ENCODE data around the gene ATXN7L2. TPM values are rescaled to one million over a fixed set of nuclear protein-coding genes. Genes with fewer than 3 reads are reported as not detected.

The ATXN7L2 gene
- total and polyA plus RNA-seq, 3 donors from 2014 or later, result 28.7 to 55.2 (median 40.9) TPM

DNA sequence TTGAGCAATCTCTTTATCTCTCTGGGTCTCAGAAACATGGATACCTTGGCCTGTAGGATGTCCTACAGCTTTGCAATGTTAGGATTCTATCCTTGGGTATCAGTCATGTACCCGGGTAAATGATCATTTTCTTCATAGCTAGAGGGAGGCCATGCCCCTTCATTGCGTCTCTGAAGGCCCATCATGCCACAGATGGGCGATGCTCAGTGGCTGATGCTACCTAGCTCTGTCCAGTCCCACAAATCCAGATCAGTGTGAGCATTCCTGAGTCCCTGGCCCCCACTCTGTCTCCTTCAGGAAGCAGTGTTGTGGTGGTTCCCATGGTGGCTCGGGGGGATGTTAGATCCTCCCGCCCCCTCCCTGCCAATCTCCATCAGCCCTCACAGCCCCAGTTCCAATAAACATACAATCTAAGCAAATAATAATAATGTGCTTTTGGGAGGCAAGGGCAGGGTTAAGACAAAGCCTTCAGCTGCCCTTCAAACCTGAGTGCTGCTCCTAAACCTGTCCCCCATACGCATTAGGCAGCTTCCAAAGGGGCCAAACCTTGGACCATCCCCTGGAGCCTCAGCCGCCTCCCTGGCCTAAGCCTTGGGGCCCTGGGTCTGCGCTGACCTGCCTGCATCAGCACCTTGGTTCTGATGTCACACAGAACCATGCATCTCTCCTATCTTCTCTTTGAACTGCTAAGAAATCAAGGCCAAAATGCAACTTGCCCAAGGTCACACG is 55.3 kb downstream of the ATXN7L2 start:
- H3K4me3 ChIP-seq, result no peak overlapping the region
- TF ChIP-seq, protein P1, sequence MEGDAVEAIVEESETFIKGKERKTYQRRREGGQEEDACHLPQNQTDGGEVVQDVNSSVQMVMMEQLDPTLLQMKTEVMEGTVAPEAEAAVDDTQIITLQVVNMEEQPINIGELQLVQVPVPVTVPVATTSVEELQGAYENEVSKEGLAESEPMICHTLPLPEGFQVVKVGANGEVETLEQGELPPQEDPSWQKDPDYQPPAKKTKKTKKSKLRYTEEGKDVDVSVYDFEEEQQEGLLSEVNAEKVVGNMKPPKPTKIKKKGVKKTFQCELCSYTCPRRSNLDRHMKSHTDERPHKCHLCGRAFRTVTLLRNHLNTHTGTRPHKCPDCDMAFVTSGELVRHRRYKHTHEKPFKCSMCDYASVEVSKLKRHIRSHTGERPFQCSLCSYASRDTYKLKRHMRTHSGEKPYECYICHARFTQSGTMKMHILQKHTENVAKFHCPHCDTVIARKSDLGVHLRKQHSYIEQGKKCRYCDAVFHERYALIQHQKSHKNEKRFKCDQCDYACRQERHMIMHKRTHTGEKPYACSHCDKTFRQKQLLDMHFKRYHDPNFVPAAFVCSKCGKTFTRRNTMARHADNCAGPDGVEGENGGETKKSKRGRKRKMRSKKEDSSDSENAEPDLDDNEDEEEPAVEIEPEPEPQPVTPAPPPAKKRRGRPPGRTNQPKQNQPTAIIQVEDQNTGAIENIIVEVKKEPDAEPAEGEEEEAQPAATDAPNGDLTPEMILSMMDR (IDR thresholded peaks at IDR 0.05), result no peak
- TF ChIP-seq POLR2A (IDR thresholded peaks at IDR 0.05), result no peak
- intact Hi-C loops (cut with DNase I; ENCODE audit: low total_unique reads), result no loop called here
- 87 to 91% methylated on average over 8 to 9 of the region's 9 CpGs for WGBS, 2 donors
- no peak for DNase-seq
- no peaks in the 10 kb centered on the region for H3K36me3 ChIP-seq (ENCODE audit: low read depth, missing control alignments)
- H3K9me3 ChIP-seq, result no peaks in the 10 kb centered on the region
- peaks cover 19% of the 10 kb centered on the region for H3K4me1 ChIP-seq
- H3K27me3 ChIP-seq, result no peaks in the 10 kb centered on the region
- H3K27ac ChIP-seq, result no peak overlapping the region

DNA sequence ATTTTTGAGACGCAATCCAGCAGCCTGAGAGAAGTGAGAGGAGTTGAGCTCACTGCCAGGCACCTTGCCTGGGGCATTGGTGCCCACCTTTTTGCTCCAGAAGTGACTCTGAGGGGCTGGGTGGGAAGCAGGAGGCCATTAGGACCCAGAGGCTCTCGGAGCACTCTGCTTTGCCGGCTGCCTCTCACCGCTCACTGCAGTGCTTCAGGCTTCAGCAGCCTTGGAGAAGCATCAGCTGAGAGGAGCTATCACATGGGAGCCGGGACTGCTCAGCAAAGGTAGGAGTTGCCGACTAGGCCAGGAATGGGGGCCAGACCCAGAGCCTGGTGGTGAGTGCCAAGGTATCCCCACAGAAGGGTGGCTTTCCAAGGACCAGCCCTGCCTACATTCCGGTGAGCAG is 56.0 kb downstream of the ATXN7L2 start, which contains the start of gene GPR61:
Gene GPR61 (plus strand): TSS at position 197 of the 400 bp plus-strand sequence. CDS start 3,151 bp downstream, outside the sequence.
- Histone ChIP-seq H3K4me3 (no peak within 1 kb of the TSS), H3K9me3 (no peaks in the 10 kb centered on the region), H3K27ac (no peak within 1 kb of the TSS), H3K27me3 (no peaks in the 10 kb centered on the region), H3K4me1 (peaks cover 19% of the 10 kb centered on the region), H3K36me3 (ENCODE audit: low read depth, missing control alignments) (no peaks in the 10 kb centered on the region)
- no peak for TF ChIP-seq POLR2A (IDR thresholded peaks at IDR 0.05)
- TF ChIP-seq, protein P1 (IDR thresholded peaks at IDR 0.05), result no peak
- DNase-seq, result peak; percentile 73
- intact Hi-C loops (cut with DNase I; ENCODE audit: low total_unique reads), result loop anchor here (10.0 kb wide), 1 partner anchor 445 kb away; the partner anchor contains the start of gene AHCYL1
- WGBS, 2 donors, result 59% methylated on average over 5 to 7 of the region's 7 CpGs

DNA sequence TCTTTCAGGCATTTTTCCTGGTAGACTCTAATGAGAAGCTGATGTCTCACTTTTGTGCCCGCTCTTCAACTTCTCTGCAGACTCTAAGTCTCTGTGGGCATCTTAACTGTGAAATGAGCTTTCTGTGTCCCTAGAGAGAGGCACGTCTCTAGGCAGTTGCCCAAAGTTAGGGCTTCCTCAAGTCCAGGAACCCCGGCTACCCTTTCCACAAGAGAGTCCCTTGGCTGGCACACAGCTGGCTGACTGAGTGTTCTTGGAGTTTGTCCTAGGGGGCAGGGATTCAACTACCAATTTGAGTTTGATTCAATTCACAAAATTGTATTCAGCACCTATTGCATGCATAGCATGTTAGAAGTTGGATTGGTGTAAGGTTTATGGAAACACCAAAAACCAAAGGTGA is 57.4 kb downstream of the ATXN7L2 start:
- Histone ChIP-seq H3K36me3 (ENCODE audit: low read depth, missing control alignments) (no peaks in the 10 kb centered on the region), H3K9me3 (no peaks in the 10 kb centered on the region), H3K27me3 (no peaks in the 10 kb centered on the region), H3K4me3 (no peak overlapping the region), H3K4me1 (peaks cover 15% of the 10 kb centered on the region), H3K27ac (no peak overlapping the region)
- WGBS, 2 donors, result 82 to 91% methylated on average over 3 of the region's 3 CpGs
- no peak for TF ChIP-seq POLR2A (IDR thresholded peaks at IDR 0.05)
- TF ChIP-seq, protein P1 (IDR thresholded peaks at IDR 0.05), result no peak
- no peak for DNase-seq
- intact Hi-C loops (cut with DNase I; ENCODE audit: low total_unique reads), result loop anchor here (10.0 kb wide), 1 partner anchor 444 kb away; the partner anchor contains the start of gene AHCYL1

Other genes with a start within 250 kb of the ATXN7L2 start
- gene CELSR2, start 234.4 kb upstream of the ATXN7L2 start, total RNA-seq, result 100 to 1,000 TPM; 107 to 140 TPM
- 59.6 TPM for gene CELSR2, start 234.4 kb upstream of the ATXN7L2 start, polyA plus RNA-seq (ENCODE audit: insufficient read depth, low read depth, low replicate concordance)
- 10 to 100 TPM; 34.0 to 48.9 TPM for gene PSRC1, start 200.8 kb upstream of the ATXN7L2 start, total RNA-seq
- gene PSRC1, start 200.8 kb upstream of the ATXN7L2 start, polyA plus RNA-seq (ENCODE audit: insufficient read depth, low read depth, low replicate concordance), result 24.0 TPM
- gene MYBPHL, start 176.9 kb upstream of the ATXN7L2 start, total RNA-seq, result under 1 TPM in 1 of 2 donors, not detected in 1; 0.99 TPM
- gene MYBPHL, start 176.9 kb upstream of the ATXN7L2 start, polyA plus RNA-seq (ENCODE audit: insufficient read depth, low read depth, low replicate concordance), result 1.5 TPM
- 100 to 1,000 TPM; 174 to 212 TPM for gene SORT1, start 86.0 kb upstream of the ATXN7L2 start, total RNA-seq
- gene SORT1, start 86.0 kb upstream of the ATXN7L2 start, polyA plus RNA-seq (ENCODE audit: insufficient read depth, low read depth, low replicate concordance), result 110 TPM
- 10 to 100 TPM; 30.9 to 56.9 TPM for gene PSMA5, start 57.5 kb upstream of the ATXN7L2 start, total RNA-seq
- 72.0 TPM for gene PSMA5, start 57.5 kb upstream of the ATXN7L2 start, polyA plus RNA-seq (ENCODE audit: insufficient read depth, low read depth, low replicate concordance)
- gene SYPL2, start 17.4 kb upstream of the ATXN7L2 start, total RNA-seq, result 10 to 100 TPM; 46.1 to 67.5 TPM
- gene SYPL2, start 17.4 kb upstream of the ATXN7L2 start, polyA plus RNA-seq (ENCODE audit: insufficient read depth, low read depth, low replicate concordance), result 29.7 TPM
- gene CYB561D1, start 10.2 kb downstream of the ATXN7L2 start, total RNA-seq, result 10 to 100 TPM in 1 of 2 donors, 1 to 10 TPM in 1; 8.0 to 11.5 TPM
- 8.0 TPM for gene CYB561D1, start 10.2 kb downstream of the ATXN7L2 start, polyA plus RNA-seq (ENCODE audit: insufficient read depth, low read depth, low replicate concordance)
- 1 to 10 TPM; 5.1 to 6.0 TPM for gene AMIGO1, start 25.8 kb downstream of the ATXN7L2 start, total RNA-seq
- 6.7 TPM for gene AMIGO1, start 25.8 kb downstream of the ATXN7L2 start, polyA plus RNA-seq (ENCODE audit: insufficient read depth, low read depth, low replicate concordance)
- gene GPR61, start 56.0 kb downstream of the ATXN7L2 start, total RNA-seq, result 1 to 10 TPM; 2.5 to 4.1 TPM
- gene GPR61, start 56.0 kb downstream of the ATXN7L2 start, polyA plus RNA-seq (ENCODE audit: insufficient read depth, low read depth, low replicate concordance), result 0.91 TPM
- gene GNAI3, start 64.7 kb downstream of the ATXN7L2 start, total RNA-seq, result 1 to 10 TPM; 5.8 to 5.9 TPM
- 5.7 TPM for gene GNAI3, start 64.7 kb downstream of the ATXN7L2 start, polyA plus RNA-seq (ENCODE audit: insufficient read depth, low read depth, low replicate concordance)
- 1 to 10 TPM; 2.8 to 3.0 TPM for gene GNAT2, start 135.7 kb downstream of the ATXN7L2 start, total RNA-seq
- gene GNAT2, start 135.7 kb downstream of the ATXN7L2 start, polyA plus RNA-seq (ENCODE audit: insufficient read depth, low read depth, low replicate concordance), result 4.1 TPM
- 10 to 100 TPM; 54.4 to 54.5 TPM for gene AMPD2, start 135.9 kb downstream of the ATXN7L2 start, total RNA-seq
- gene AMPD2, start 135.9 kb downstream of the ATXN7L2 start, polyA plus RNA-seq (ENCODE audit: insufficient read depth, low read depth, low replicate concordance), result 35.0 TPM
- gene GSTM4, start 172.2 kb downstream of the ATXN7L2 start, total RNA-seq, result 10 to 100 TPM; 58.6 to 61.8 TPM
- gene GSTM4, start 172.2 kb downstream of the ATXN7L2 start, polyA plus RNA-seq (ENCODE audit: insufficient read depth, low read depth, low replicate concordance), result 42.0 TPM
- 100 to 1,000 TPM in 1 of 2 donors, 10 to 100 TPM in 1; 83.2 to 131 TPM for gene GSTM2, start 184.2 kb downstream of the ATXN7L2 start, total RNA-seq
- gene GSTM2, start 184.2 kb downstream of the ATXN7L2 start, polyA plus RNA-seq (ENCODE audit: insufficient read depth, low read depth, low replicate concordance), result 68.0 TPM
- gene GSTM1, start 203.9 kb downstream of the ATXN7L2 start, total RNA-seq, result not detected
- not detected for gene GSTM1, start 203.9 kb downstream of the ATXN7L2 start, polyA plus RNA-seq (ENCODE audit: insufficient read depth, low read depth, low replicate concordance)
- 1 to 10 TPM; 5.5 to 6.5 TPM for gene GSTM5, start 228.3 kb downstream of the ATXN7L2 start, total RNA-seq
- 10.6 TPM for gene GSTM5, start 228.3 kb downstream of the ATXN7L2 start, polyA plus RNA-seq (ENCODE audit: insufficient read depth, low read depth, low replicate concordance)